H9 (cell line): ENCODE measurements around the gene FRYL. TPM values are rescaled to one million over a fixed set of nuclear protein-coding genes. Genes with fewer than 3 reads are reported as not detected.

Experiments
- DNase-seq: peaks from one replicate; pipeline ENCODE4 v3.0.0-alpha.2; 2017
- H2AFZ ChIP-seq: one replicate; pipeline ENCODE4 v1.6.1; 2013; ENCODE audit warnings: mild to moderate bottlenecking, low read length, control low read depth, moderate library complexity
- H2AK5ac ChIP-seq: 2 replicates; pipeline ENCODE4 v1.6.1; 2013; ENCODE audit warnings: low read length, control low read depth, mixed read lengths; ENCODE audit not compliant: insufficient read length
- H2BK120ac ChIP-seq: one replicate; pipeline ENCODE4 v1.6.1; 2013; ENCODE audit warnings: low read depth, mild to moderate bottlenecking, low read length, control low read depth, inconsistent platforms; ENCODE audit not compliant: poor library complexity, severe bottlenecking
- H2BK12ac ChIP-seq: 2 replicates; pipeline ENCODE4 v1.6.1; 2013; ENCODE audit warnings: low read length, control low read depth, mixed read lengths, low read depth; ENCODE audit not compliant: insufficient read length
- H2BK15ac ChIP-seq: 2 replicates; pipeline ENCODE4 v1.6.1; 2013; ENCODE audit warnings: low read depth, low read length, control low read depth
- H2BK20ac ChIP-seq: one replicate; pipeline ENCODE4 v1.6.1; 2013; ENCODE audit warnings: low read depth, mild to moderate bottlenecking, low read length, control low read depth, inconsistent platforms; ENCODE audit not compliant: poor library complexity, severe bottlenecking
- H2BK5ac ChIP-seq: 2 replicates; pipeline ENCODE4 v1.6.1; 2013; ENCODE audit warnings: low read length, control low read depth, mixed read lengths; ENCODE audit not compliant: insufficient read length
- H3K14ac ChIP-seq: 2 replicates; pipeline ENCODE4 v1.6.1; 2013; ENCODE audit warnings: low read length, control low read depth; ENCODE audit not compliant: insufficient read depth
- H3K18ac ChIP-seq: 2 replicates; pipeline ENCODE4 v1.6.1; 2013; ENCODE audit warnings: low read depth, mild to moderate bottlenecking, mixed read lengths, low read length, control low read depth; ENCODE audit not compliant: insufficient read length
- H3K23ac ChIP-seq: 2 replicates; pipeline ENCODE4 v1.6.1; 2013; ENCODE audit warnings: low read length, control low read depth, mixed read lengths, low read depth; ENCODE audit not compliant: insufficient read length
- H3K23me2 ChIP-seq: 2 replicates; pipeline ENCODE4 v1.6.1; 2013; ENCODE audit warnings: low read depth, mild to moderate bottlenecking, mixed read lengths, low read length, control low read depth; ENCODE audit not compliant: insufficient read length, poor library complexity, severe bottlenecking
- H3K27ac ChIP-seq: 2 replicates; pipeline ENCODE4 v1.5.1; 2013; ENCODE audit warnings: low read length, control low read depth, mixed read lengths, low read depth; ENCODE audit not compliant: insufficient read length
- H3K27me3 ChIP-seq: 2 replicates; pipeline ENCODE4 v1.6.1; 2013; ENCODE audit warnings: low read length, control low read depth, inconsistent platforms; ENCODE audit not compliant: insufficient read depth
- H3K4ac ChIP-seq: 2 replicates; pipeline ENCODE4 v1.6.1; 2013; ENCODE audit warnings: low read depth, mild to moderate bottlenecking, control low read depth, inconsistent platforms, low read length, moderate library complexity
- H3K4me1 ChIP-seq: 2 replicates; pipeline ENCODE4 v1.6.1; 2013; ENCODE audit warnings: low read length, control low read depth, inconsistent platforms; ENCODE audit not compliant: insufficient read depth
- H3K4me2 ChIP-seq: 2 replicates; pipeline ENCODE4 v1.6.1; 2013; ENCODE audit warnings: low read length, control low read depth, mixed read lengths; ENCODE audit not compliant: insufficient read length, insufficient read depth
- H3K56ac ChIP-seq: 2 replicates; pipeline ENCODE4 v1.6.1; 2013; ENCODE audit warnings: low read depth, mild to moderate bottlenecking, mixed read lengths, low read length, control low read depth; ENCODE audit not compliant: insufficient read length
- H3K79me1 ChIP-seq: 2 replicates; pipeline ENCODE4 v1.6.1; 2013; ENCODE audit warnings: low read depth, mild to moderate bottlenecking, moderate library complexity, low read length, control low read depth, inconsistent platforms; ENCODE audit not compliant: insufficient read depth, poor library complexity, severe bottlenecking
- H3K79me2 ChIP-seq: 2 replicates; pipeline ENCODE4 v1.6.1; 2013; ENCODE audit warnings: low read length, control low read depth, inconsistent platforms; ENCODE audit not compliant: insufficient read depth
- H3K9ac ChIP-seq: 2 replicates; pipeline ENCODE4 v1.6.1; 2013; ENCODE audit warnings: low read length, control low read depth, mixed read lengths; ENCODE audit not compliant: insufficient read length; ENCODE audit errors: extremely low read depth
- H3K9me3 ChIP-seq: one replicate; pipeline ENCODE4 v1.6.1; 2013; ENCODE audit warnings: low read depth, low read length, inconsistent platforms; ENCODE audit not compliant: control insufficient read depth
- H3T11ph ChIP-seq: one replicate; pipeline ENCODE4 v1.6.1; 2013; ENCODE audit warnings: mild to moderate bottlenecking, low read length, control low read depth, inconsistent platforms
- H4K20me1 ChIP-seq: one replicate; pipeline ENCODE4 v1.6.1; 2013; ENCODE audit not compliant: control insufficient read depth, insufficient read length, insufficient read depth
- H4K5ac ChIP-seq: 2 replicates; pipeline ENCODE4 v1.6.1; 2013; ENCODE audit warnings: low read depth, mild to moderate bottlenecking, mixed read lengths, low read length, control low read depth; ENCODE audit not compliant: insufficient read length
- H4K8ac ChIP-seq: replicated peaks from 2 replicates; pipeline ENCODE4 v1.6.1; 2013; ENCODE audit warnings: low read length, control low read depth, mixed read lengths, low read depth; ENCODE audit not compliant: insufficient read length
- H4K91ac ChIP-seq: 2 replicates; pipeline ENCODE4 v1.6.1; 2013; ENCODE audit warnings: low read depth, mild to moderate bottlenecking, moderate library complexity, mixed read lengths, low read length, control low read depth; ENCODE audit not compliant: insufficient read length
- H3K27ac Mint-ChIP-seq, 3 experiments: 2 replicates in 2 of 3; 3 replicates in 1 of 3; pipeline ENCODE4 v1.8.0; 2020 to 2021; ENCODE audit warnings: mixed read lengths in 3 of 3, mild to moderate bottlenecking in 1 of 3, moderate library complexity in 1 of 3
- H3K27me3 Mint-ChIP-seq: 2 replicates; pipeline ENCODE4 v1.8.0; 2021; ENCODE audit warnings: low read depth, mild to moderate bottlenecking, moderate library complexity, mixed read lengths
- H3K36me3 Mint-ChIP-seq, 3 experiments: 2 replicates in 2 of 3; 3 replicates in 1 of 3; pipeline ENCODE4 v1.8.0; 2020 to 2021; ENCODE audit warnings: low read depth in 3 of 3, mixed read lengths in 3 of 3; ENCODE audit not compliant: insufficient read depth in 1 of 3
- H3K4me1 Mint-ChIP-seq, 2 experiments: 2 replicates each; pipeline ENCODE4 v1.8.0; 2020; ENCODE audit warnings: mixed read lengths in 2 of 2
- H3K4me3 Mint-ChIP-seq, 2 experiments: 2 replicates in 1 of 2; 3 replicates in 1 of 2; pipeline ENCODE4 v1.8.0; 2020 to 2021; ENCODE audit warnings: mild to moderate bottlenecking in 2 of 2, mixed read lengths in 2 of 2, moderate library complexity in 1 of 2
- H3K9me3 Mint-ChIP-seq, 2 experiments: 2 replicates in 1 of 2; 3 replicates in 1 of 2; pipeline ENCODE4 v1.8.0; 2020; ENCODE audit warnings: mild to moderate bottlenecking in 2 of 2, mixed read lengths in 2 of 2, moderate library complexity in 1 of 2
- WGBS: extraction: QIAGEN DNeasy Blood & Tissue Kit; methylation state at CpG from one replicate; pipeline ENCODE4 v1.1.7; 2013; ENCODE audit warnings: missing lambda C conversion rate, low lambda C conversion rate, mixed read lengths; ENCODE audit not compliant: insufficient read length; ENCODE audit errors: extremely low coverage; 5-methylcytosine and 5-hydroxymethylcytosine counted together
- total RNA-seq: library from RNA; stranded (reverse); gene quantifications from 2 replicates; pipeline ENCODE4 v1.2.1, GENCODE V29; 2021
- TF ChIP-seq, protein P1 (sequence below): fragments of 200-600 bp; sonication (generic); conservative IDR thresholded peaks from 3 replicates; pipeline ENCODE4 v1.8.0; 2021; ENCODE audit warnings: antibody characterized with exemption, mild to moderate bottlenecking

Gene FRYL
- total RNA-seq, 1 experiment from 2014 or later = 31.5 TPM

DNA sequence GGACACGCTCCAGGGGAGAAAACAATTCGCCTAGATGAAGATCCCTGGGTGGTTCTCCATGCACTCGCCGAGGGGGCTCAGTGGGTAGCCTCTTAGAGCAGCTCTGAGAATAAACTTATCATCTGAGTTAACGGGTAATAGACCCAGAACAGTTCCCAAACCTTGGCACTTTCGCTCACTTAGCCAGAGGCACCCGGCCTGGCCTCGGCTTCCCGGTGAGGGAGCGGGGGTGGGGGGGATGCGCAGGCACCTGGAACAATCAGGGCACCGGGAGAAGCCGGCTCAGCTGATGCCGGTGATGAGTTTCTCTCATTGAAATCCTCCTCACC is 290.4 kb downstream of the FRYL start:
- Histone ChIP-seq H3K23me2 (peaks cover 5% of the 10 kb centered on the region), H3K56ac (no peak overlapping the region), H3K79me1 (no peaks in the 10 kb centered on the region), H3K4me2 (peak overlapping the region; percentile 60), H4K8ac (no peak overlapping the region), H2BK20ac (no peak overlapping the region), H4K20me1 (no peaks in the 10 kb centered on the region), H2BK5ac (no peak overlapping the region), H2BK12ac (no peak overlapping the region), H2BK15ac (no peak overlapping the region), H3T11ph (no peak overlapping the region), H2AK5ac (no peak overlapping the region), H3K4ac (no peak overlapping the region), H3K14ac (no peak overlapping the region), H3K4me1 (no peaks in the 10 kb centered on the region), H3K27me3 (peaks cover 13% of the 10 kb centered on the region; the same call in 1 of the 2 replicates), H3K23ac (no peak overlapping the region), H3K9me3 (no peaks in the 10 kb centered on the region), H2AFZ (no peak overlapping the region), H4K5ac (no peak overlapping the region), H3K18ac (no peak overlapping the region), H3K79me2 (no peaks in the 10 kb centered on the region), H2BK120ac (no peak overlapping the region), H3K27ac (no peak overlapping the region), H3K9ac (no peak overlapping the region), H4K91ac (no peak overlapping the region)
- H3K9me3 Mint-ChIP-seq = no peaks in the 10 kb centered on the region
- H3K27me3 Mint-ChIP-seq = peaks cover 72% of the 10 kb centered on the region
- peak overlapping the region; percentile 57 to 83 for H3K4me3 Mint-ChIP-seq
- H3K4me1 Mint-ChIP-seq = peaks cover 7 to 12% of the 10 kb centered on the region in 2 experiments
- H3K27ac Mint-ChIP-seq = no peak overlapping the region
- no peaks in the 10 kb centered on the region; a peak in 1 of 7 replicates for H3K36me3 Mint-ChIP-seq
- TF ChIP-seq, protein P1, sequence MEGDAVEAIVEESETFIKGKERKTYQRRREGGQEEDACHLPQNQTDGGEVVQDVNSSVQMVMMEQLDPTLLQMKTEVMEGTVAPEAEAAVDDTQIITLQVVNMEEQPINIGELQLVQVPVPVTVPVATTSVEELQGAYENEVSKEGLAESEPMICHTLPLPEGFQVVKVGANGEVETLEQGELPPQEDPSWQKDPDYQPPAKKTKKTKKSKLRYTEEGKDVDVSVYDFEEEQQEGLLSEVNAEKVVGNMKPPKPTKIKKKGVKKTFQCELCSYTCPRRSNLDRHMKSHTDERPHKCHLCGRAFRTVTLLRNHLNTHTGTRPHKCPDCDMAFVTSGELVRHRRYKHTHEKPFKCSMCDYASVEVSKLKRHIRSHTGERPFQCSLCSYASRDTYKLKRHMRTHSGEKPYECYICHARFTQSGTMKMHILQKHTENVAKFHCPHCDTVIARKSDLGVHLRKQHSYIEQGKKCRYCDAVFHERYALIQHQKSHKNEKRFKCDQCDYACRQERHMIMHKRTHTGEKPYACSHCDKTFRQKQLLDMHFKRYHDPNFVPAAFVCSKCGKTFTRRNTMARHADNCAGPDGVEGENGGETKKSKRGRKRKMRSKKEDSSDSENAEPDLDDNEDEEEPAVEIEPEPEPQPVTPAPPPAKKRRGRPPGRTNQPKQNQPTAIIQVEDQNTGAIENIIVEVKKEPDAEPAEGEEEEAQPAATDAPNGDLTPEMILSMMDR = no peak
- peak; percentile 46 for DNase-seq
- WGBS = no CpG with 5 or more reads among the region's 14 CpGs
